Measurements from ENCODE around the gene EXTL1. TPM values are rescaled to one million over a fixed set of nuclear protein-coding genes. Genes with fewer than 3 reads are reported as not detected.
A peak's percentile ranks its signal among the peaks of the same experiment; 100 is the strongest.

EXTL1 gene
- total RNA-seq, 1 donor from 2014 or later: 11.9 TPM

DNA sequence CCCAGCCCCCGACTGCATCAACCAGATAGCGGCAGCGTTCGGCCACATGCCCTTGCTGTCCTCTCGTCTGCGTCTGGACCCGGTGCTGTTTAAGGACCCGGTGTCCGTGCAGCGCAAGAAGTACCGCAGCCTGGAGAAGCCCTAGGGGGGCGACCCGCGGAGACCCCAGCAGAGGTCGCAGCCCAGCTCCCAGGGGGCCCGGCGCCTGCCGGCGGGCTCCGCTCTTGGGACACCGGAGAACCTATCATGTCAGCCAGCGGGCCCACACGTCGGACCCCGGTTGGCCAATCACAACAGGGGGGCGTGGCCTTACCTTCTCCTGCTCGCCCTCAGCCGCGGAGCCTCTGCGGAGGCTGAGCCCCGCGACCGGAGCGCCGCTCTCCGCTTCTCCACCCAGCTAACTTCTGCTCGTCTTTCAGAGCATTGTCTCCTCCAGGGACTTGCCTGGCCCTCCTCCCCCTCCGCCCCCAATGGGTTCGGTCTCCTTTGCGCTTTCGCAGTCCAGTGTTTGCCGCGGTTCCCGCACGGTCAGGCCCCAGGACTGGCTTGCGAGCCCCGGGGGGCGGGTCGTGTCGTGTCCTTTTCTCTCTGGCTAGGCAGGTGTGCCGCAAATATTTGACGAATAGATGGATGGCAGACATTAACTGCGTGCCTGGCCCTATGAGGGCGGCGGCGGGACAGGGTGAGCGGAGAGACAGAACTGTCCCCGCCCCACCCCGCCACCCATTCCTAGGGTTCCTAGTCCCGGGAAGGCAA is 13.8 kb downstream of the EXTL1 start:
- intact Hi-C loops (cut with DNase I): loop anchor here (5.0 kb wide), 3 partner anchors 67 to 127 kb away; no protein-coding TSS in a partner anchor
- DNase-seq (peak; percentile 98), ATAC-seq (ENCODE audit: poor library complexity) (peak; percentile 90)

DNA sequence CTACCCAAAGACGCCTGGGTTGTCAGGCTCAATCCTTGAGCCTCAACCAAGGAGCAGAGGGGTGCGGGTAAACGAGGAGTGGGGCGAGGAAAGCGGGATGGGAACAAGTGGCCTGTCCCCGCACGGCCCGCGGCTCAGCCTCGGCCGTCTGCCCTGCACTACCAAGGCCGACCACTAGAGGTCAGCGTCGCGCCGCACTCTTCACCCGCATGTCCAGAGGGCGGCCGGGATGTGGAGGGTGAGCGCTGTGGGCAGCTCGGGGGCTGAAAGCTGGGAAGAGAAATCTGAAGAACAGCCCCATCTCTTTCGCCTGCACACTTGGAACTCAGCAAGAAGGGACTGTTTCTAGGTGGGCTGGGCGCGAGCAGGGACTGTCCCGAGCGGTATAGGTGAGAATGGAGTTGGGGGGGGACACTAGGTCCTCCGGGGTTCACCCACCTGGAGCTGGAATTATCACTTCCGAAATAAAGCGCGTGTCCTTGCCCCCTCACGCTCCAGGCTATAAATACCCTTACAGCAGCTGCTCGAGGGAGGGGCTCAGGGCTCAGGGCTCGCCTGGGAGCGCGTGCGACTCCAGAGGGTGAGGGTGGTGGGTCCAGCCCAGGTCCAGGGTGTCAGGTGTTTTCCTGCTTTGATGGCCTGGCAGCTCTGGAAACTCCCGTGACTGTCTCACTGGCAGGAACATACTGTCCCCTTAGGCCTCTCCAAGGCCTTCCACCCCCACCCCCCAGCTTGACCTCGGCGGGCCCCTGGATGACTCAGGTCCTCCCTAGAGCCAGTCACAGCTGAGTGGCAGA is 14.6 kb downstream of the EXTL1 start:
- intact Hi-C loops (cut with DNase I): loop anchor here (2.0 to 5.0 kb wide), 4 partner anchors 29 to 126 kb away; no protein-coding TSS in a partner anchor
- DNase-seq (peak; percentile 92), ATAC-seq (ENCODE audit: poor library complexity) (peak; percentile 86)

- peak; percentile 1 for ATAC-seq (ENCODE audit: poor library complexity)
- intact Hi-C loops (cut with DNase I): loop anchor here (2.0 to 5.0 kb wide), 4 partner anchors 28 to 125 kb away; no protein-coding TSS in a partner anchor
- no peak for DNase-seq
Observed at GRCh38 chr1:26036756-26037281, 15.2 kb downstream of the EXTL1 start.

DNA sequence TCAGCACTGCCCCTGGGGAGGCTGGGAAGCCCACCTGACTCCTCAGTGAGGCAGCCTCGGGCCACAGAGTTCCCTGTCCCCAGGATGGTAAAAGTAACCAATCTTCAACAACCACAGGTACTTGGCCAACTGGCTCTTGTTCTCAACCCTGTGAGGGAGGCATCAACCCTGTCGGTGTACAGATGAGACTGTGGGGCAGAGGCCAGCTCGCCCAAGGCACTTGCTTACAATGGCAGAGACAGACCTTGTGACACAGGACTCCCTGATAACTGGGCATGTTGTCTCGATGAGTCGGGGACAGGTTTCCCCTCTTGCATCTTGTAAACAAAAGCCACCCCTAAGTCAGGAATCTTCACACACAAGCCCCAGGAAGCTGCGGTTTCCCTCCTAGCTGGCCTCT is 16.3 kb downstream of the EXTL1 start:
- intact Hi-C loops (cut with DNase I): loop anchor here (2.0 to 5.0 kb wide), 4 partner anchors 27 to 124 kb away; no protein-coding TSS in a partner anchor
- DNase-seq (peak; percentile 36), ATAC-seq (ENCODE audit: poor library complexity) (no peak)

GRCh38 chr1:26038477-26038876 is 16.9 kb downstream of the EXTL1 start:
- ATAC-seq (ENCODE audit: poor library complexity) (no peak), DNase-seq (peak; percentile 24)
- intact Hi-C loops (cut with DNase I): loop anchor here (5.0 kb wide), 3 partner anchors 64 to 124 kb away; no protein-coding TSS in a partner anchor

DNA sequence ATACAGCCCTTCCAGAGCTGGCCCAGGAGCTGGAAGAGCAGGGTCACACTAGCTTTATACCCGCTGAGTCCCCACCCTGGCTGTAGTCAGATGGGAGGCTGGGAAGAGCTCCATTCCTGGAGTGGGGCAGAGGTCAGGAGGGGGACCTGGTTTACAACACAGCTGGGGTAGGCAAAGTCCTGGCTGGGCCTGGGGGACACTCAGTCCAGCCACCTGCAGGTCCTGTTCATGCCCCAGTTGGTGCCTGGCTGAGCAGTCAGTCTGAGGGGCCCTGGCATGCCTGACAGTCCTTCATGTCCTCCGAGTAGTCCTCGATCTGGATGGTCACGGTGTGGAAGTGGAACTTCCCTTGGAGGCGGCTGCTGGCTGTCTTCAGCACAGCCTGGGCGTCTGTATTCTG is 17.3 kb downstream of the EXTL1 start:
- intact Hi-C loops (cut with DNase I): loop anchor here (5.0 kb wide), 3 partner anchors 63 to 123 kb away; no protein-coding TSS in a partner anchor
- no peak for DNase-seq
- no peak for ATAC-seq (ENCODE audit: poor library complexity)

DNA sequence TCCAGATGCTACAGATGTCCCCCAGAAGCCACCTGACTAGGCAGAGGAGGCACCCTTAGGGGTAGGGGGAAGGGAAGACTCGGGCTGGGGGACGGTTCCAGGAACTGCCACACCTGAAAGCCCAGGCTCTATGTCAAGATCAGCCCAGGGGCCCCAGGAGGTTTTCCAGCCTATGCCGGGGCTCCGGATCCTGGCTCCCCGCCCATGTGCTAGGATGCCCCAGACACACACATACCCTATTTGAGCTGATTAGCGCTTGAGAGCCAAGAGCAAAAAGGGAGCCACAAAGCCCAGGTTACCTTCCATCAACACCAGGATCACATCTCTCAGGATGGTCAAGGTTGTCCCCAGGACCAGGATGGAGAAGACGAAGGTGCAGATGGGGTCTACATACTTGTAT is 19.8 kb downstream of the EXTL1 start:
- intact Hi-C loops (cut with DNase I): no loop called here

DNA sequence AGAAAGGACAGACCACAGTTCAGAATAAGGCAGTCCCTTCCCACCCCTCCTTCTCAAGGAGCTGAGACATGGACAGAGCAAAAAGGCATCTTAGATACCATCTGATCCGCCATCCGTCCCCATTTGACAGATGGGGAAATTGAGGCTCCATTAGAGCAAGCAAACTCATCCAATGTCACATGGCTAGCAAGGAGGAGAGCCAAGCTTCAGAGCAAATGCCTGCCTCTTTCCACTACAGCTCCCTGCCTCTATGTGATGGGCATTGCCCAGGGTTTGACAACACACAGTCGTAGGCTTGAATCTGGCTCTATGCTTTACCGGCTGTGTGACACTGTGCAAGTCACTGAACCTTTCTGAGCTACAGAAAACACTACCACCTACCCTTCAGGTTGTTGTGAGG is 20.4 kb downstream of the EXTL1 start:
- intact Hi-C loops (cut with DNase I): no loop called here
- no peak for DNase-seq
- no peak for ATAC-seq (ENCODE audit: poor library complexity)

More for the DNA sequence above, 19.8 kb downstream of the EXTL1 start:
- ATAC-seq (ENCODE audit: poor library complexity) (no peak), DNase-seq (no peak)

DNA sequence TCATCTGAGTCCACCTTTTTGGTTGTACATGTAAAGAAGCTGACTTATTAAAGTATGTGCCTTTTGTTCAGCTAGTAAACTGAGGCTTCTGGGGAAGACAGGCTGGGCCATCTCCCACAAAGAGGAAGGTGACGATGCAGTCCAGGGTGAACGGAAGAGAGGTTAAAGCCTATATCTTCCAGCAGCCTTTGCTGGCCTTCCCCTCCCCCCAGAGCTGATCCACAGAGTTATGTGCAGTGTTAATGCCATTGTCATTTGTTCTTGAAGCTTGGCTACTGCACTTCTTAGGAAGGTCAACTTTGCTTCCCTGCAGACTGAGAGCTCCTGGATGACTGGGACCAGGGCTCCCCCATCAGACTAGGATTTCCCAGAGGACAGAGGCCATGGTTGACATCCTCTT is 22.2 kb downstream of the EXTL1 start:
- DNase-seq: no peak
- no peak for ATAC-seq (ENCODE audit: poor library complexity)
- intact Hi-C loops (cut with DNase I): no loop called here

DNA sequence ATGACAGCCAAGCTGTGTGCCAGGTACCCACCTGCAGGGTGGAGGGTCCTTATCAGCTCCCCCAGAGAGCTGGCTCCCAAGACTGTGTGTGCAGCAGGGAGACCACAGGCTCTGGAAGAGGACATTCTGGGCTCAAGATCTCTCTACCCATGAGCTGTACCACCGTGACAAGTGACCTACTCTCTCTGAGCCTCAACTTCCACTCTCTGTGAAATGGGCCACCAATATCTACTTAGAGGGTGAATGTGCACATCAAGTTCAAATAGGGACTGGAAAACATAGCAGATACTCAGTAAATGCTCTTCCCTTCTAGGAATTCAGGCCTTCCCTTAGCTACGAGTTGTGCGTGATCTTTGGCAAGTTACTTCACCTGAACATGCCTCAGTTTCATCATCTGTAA is 22.8 kb downstream of the EXTL1 start:
- intact Hi-C loops (cut with DNase I): no loop called here
- DNase-seq (no peak), ATAC-seq (ENCODE audit: poor library complexity) (no peak)

GRCh38 chr1:26044971-26045721 is 23.6 kb downstream of the EXTL1 start:
- intact Hi-C loops (cut with DNase I): no loop called here
- ATAC-seq (ENCODE audit: poor library complexity) (peak; percentile 24), DNase-seq (peak; percentile 53)

- peak; percentile 32 for ATAC-seq (ENCODE audit: poor library complexity)
Observed at GRCh38 chr1:26045722-26046245, 24.2 kb downstream of the EXTL1 start, which contains the start of gene SLC30A2. TSS of gene SLC30A2 (minus strand) at chr1:26046118. CDS start at chr1:26045896, 222 bp downstream.

DNA sequence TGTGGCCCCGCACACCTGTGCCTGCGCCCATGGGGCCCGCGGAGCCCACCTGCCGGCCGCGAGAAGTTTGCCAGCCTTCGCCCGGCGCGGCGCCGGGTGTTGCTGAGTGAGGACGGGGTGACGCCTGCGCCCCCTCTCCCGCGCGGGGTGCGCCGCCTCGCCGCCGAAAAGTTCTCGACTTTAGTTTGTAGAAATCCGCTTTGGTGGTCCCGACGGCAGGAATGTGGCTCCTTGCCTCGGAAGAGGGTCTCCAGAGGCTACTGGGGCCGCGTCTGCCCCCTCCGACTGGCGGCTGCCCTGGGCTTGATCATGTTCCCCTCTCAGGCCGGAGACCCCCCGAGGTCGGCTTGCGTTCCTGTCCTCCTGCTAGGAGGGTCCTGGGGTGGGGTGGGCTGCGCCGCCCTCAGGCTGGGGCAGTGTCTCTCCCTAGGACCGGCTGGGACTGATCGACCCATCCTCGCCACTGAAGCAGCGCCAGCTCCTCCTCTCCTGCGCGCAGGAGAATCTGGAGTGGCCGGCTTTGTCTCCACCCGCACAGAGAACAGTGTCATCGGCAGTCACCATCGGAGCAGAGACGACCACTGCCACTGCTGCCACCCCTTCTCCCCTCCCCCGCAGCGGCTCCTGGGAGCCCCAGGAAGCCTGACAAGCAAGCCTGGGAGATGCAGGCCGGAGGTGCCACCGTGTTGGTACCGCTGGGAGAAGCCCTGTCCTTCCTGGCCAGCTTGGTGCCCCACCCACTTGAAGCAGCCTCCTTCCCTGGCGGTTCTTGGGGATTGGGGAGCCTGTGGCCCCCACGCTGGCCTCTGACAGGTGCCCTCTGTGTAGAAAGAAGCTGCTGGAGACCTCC is 24.9 kb downstream of the EXTL1 start:
- ATAC-seq (ENCODE audit: poor library complexity) (no peak), DNase-seq (peak; percentile 30)
- intact Hi-C loops (cut with DNase I): no loop called here

More at GRCh38 chr1:26045722-26046245, 24.2 kb downstream of the EXTL1 start, which contains the start of gene SLC30A2:
- DNase-seq: peak; percentile 40
- intact Hi-C loops (cut with DNase I): no loop called here

- no peak for DNase-seq
- intact Hi-C loops (cut with DNase I): no loop called here
- no peak for ATAC-seq (ENCODE audit: poor library complexity)
Observed at GRCh38 chr1:26047278-26047874, 25.8 kb downstream of the EXTL1 start.

DNA sequence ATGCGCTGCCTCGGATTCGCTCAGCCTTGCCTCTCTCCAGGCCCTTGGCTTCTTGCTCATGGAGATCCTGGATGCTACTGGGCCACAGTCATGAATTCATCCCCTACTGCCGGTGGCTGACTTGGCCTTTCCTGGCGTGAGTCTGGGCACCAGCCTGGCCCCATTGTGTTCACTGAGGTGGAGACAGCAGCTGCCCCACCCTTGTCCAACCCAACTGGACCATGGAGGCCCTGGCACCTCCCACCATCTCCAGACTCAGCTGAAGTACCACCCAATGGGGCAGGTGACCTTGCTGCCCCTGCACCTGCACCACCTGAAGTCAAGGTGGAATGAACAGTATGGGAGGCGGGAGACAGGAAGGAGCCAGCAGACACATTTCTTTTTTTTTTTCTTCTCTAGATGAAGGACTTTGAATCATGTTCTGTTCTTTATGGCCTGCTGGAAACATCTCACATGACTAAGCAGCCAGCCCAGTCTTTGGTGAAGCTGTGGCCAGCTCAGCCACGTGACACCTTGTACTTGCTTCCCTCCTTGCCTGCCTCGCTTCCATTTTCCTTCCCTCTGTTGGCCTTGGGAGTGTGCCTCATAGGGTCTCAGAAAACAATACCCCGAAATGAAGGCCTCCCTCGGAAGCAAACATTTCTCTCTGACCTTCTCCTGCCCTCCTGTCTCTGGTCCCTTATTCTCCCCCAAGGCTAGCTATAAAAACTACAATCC is 28.1 kb downstream of the EXTL1 start:
- ATAC-seq (ENCODE audit: poor library complexity): peak; percentile 57
- intact Hi-C loops (cut with DNase I): no loop called here
- no peak for DNase-seq

- intact Hi-C loops (cut with DNase I): no loop called here
- DNase-seq: no peak
- no peak for ATAC-seq (ENCODE audit: poor library complexity)
Observed at GRCh38 chr1:26050248-26050640, 28.7 kb downstream of the EXTL1 start.

All from Right ventricle myocardium superior (tissue), 1 donor.